Stomach smooth muscle (tissue), 2 donors: ENCODE measurements around the gene CASS4.

Source experiments
- H3K27ac ChIP-seq: one replicate; pipeline ENCODE4 v1.7.0; 2013; ENCODE audit warnings: mild to moderate bottlenecking, low read length, inconsistent platforms
- H3K27me3 ChIP-seq, 2 donors: one replicate each; pipeline ENCODE4 v1.7.0; 2013; ENCODE audit warnings: low read length in 2 of 2; ENCODE audit not compliant: insufficient read depth in 2 of 2, control insufficient read depth in 1 of 2
- H3K36me3 ChIP-seq, 2 donors: one replicate each; pipeline ENCODE4 v1.7.0; 2013; ENCODE audit warnings: low read length in 2 of 2; ENCODE audit not compliant: control insufficient read depth in 2 of 2, insufficient read depth in 2 of 2
- H3K4me1 ChIP-seq: one replicate; pipeline ENCODE4 v1.7.0; 2013; ENCODE audit warnings: low read length; ENCODE audit not compliant: control insufficient read depth, insufficient read depth
- H3K4me3 ChIP-seq, 2 donors: one replicate each; pipeline ENCODE4 v1.7.0; 2013; ENCODE audit warnings: low read length in 2 of 2
- H3K9ac ChIP-seq, 2 donors: one replicate each; pipeline ENCODE4 v1.7.0; 2013; ENCODE audit warnings: low read length in 2 of 2, mild to moderate bottlenecking in 1 of 2
- H3K9me3 ChIP-seq, 2 donors: one replicate each; pipeline ENCODE4 v1.7.0; 2013; ENCODE audit warnings: low read length in 2 of 2; ENCODE audit not compliant: control insufficient read depth in 2 of 2
- donor health status: healthy.
- donor health status: Pancreatic carcinoma.

Gene CASS4

DNA sequence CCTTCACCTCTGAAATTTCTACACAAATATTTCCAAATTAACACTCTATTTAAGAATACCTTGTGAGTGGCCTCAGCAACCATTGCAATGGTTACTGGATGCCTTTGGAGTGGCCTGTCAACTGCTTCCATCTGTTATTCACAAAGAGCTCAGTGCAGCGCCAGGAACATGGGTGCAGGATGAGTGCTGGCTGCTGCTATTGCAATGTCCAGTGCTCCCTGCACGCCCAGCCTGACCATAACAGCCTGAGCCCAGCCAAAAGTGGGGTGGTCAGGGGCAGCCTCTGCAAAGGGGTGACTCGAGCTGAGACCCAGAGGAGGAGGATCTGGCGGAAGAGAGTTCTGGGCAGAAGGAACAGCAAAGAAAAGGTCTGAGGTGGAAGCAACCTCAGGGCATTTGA lies 18.4 kb downstream of the CASS4 start:
- peaks cover 10% of the 10 kb centered on the region for H3K4me1 ChIP-seq
- H3K27ac ChIP-seq, result no peak overlapping the region
- no peak overlapping the region for H3K9ac ChIP-seq
- H3K36me3 ChIP-seq, result no peaks in the 10 kb centered on the region
- peaks cover 0 to 3% of the 10 kb centered on the region in 2 donors for H3K27me3 ChIP-seq
- no peaks in the 10 kb centered on the region for H3K9me3 ChIP-seq
- no peak overlapping the region for H3K4me3 ChIP-seq

DNA sequence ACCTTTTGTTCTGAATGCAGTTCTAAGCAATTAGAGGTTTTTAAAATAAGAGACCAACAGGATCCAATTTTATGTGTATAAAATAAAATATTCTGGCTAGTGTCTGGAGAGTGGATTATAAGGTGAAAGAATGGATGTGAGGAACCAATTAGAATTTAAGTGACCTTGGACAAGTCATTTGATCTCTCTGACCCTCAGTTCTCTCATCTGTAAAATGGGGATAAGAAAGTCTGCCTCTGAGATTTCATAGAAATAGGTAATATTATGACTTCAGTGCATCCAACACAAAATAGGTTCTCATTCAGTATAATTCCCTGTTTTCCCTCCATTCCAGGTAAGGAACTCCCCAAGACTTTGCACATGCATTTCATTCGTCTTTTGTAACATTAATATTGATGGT lies 18.9 kb downstream of the CASS4 start:
- no peaks in the 10 kb centered on the region for H3K9me3 ChIP-seq
- no peak overlapping the region for H3K27ac ChIP-seq
- no peaks in the 10 kb centered on the region for H3K36me3 ChIP-seq
- H3K4me3 ChIP-seq, result no peak overlapping the region
- peaks cover 0 to 3% of the 10 kb centered on the region in 2 donors for H3K27me3 ChIP-seq
- no peak overlapping the region for H3K9ac ChIP-seq
- H3K4me1 ChIP-seq, result peaks cover 10% of the 10 kb centered on the region

DNA sequence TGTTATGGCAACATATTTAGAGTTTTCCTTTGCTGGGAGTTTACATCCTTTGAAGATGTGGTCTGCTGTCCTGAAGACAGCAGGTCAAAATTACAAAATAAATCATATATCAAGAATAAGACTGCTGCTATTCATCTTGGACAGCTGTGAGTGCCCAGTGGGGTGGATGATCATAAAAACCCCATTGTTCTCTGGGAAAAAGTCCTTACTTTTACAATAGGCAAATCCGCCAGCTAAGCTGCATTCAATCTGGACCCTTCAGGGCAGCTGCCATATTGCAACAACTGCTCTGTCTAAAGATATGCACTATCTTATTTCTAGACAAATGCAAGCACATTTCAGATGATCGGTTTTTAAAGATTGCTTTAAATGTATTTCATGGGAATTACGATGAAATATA lies 19.4 kb downstream of the CASS4 start:
- H3K27ac ChIP-seq, result no peak overlapping the region
- no peak overlapping the region for H3K9ac ChIP-seq
- peaks cover 10% of the 10 kb centered on the region for H3K4me1 ChIP-seq
- H3K9me3 ChIP-seq, result no peaks in the 10 kb centered on the region
- H3K36me3 ChIP-seq, result no peaks in the 10 kb centered on the region
- no peak overlapping the region for H3K4me3 ChIP-seq
- H3K27me3 ChIP-seq, result peaks cover 0 to 3% of the 10 kb centered on the region in 2 donors

- no peak overlapping the region for H3K4me3 ChIP-seq
- H3K27me3 ChIP-seq, result peaks cover 0 to 3% of the 10 kb centered on the region in 2 donors
- peaks cover 10% of the 10 kb centered on the region for H3K4me1 ChIP-seq
- H3K36me3 ChIP-seq, result no peaks in the 10 kb centered on the region
- H3K27ac ChIP-seq, result no peak overlapping the region
- no peak overlapping the region for H3K9ac ChIP-seq
- no peaks in the 10 kb centered on the region for H3K9me3 ChIP-seq
Measured at GRCh38 chr20:56433221-56433879, 21.3 kb downstream of the CASS4 start.

GRCh38 chr20:56433880-56434255 lies 21.8 kb downstream of the CASS4 start:
- H3K36me3 ChIP-seq, result no peaks in the 10 kb centered on the region
- H3K9me3 ChIP-seq, result no peaks in the 10 kb centered on the region
- H3K4me3 ChIP-seq, result no peak overlapping the region
- peaks cover 0 to 3% of the 10 kb centered on the region in 2 donors for H3K27me3 ChIP-seq
- H3K9ac ChIP-seq, result peak overlapping the region in 1 of 2 donors; percentile 29
- peaks cover 8% of the 10 kb centered on the region for H3K4me1 ChIP-seq
- H3K27ac ChIP-seq, result no peak overlapping the region

DNA sequence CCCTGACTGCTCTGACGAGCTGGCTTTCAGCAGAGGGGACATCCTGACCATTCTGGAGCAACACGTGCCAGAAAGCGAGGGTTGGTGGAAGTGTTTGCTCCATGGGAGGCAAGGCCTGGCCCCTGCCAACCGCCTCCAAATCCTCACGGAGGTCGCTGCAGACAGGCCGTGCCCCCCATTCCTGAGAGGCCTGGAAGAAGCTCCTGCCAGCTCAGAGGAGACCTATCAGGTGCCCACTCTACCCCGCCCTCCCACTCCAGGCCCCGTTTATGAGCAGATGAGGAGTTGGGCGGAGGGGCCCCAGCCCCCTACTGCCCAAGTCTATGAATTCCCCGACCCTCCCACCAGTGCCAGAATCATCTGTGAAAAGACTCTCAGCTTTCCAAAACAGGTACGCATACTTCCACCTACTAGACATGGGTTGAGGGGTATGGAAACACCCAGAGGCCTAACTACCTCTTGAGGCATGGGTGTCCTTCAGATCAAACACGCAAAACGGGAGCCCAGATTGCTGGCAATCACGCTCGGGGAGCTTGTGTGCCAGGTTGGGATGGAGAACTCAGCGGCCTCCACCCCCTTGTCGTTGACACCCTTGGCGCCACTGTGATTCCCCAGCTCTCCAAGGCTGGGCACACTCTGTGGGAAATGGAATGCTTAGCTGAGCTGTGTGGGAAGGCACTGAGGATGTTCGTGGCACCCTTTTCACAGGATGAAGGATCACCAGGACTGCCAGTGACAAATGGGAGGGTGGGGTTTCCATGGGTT lies 25.3 kb downstream of the CASS4 start:
- no peak overlapping the region for H3K27ac ChIP-seq
- no peaks in the 10 kb centered on the region for H3K27me3 ChIP-seq
- H3K9ac ChIP-seq, result no peak overlapping the region
- H3K4me1 ChIP-seq, result peaks cover 12% of the 10 kb centered on the region
- H3K9me3 ChIP-seq, result no peaks in the 10 kb centered on the region
- no peak overlapping the region for H3K4me3 ChIP-seq
- H3K36me3 ChIP-seq, result no peaks in the 10 kb centered on the region

GRCh38 chr20:56438284-56438683 lies 26.2 kb downstream of the CASS4 start:
- Histone ChIP-seq H3K9ac (no peak overlapping the region), H3K36me3 (no peaks in the 10 kb centered on the region), H3K4me1 (peaks cover 12% of the 10 kb centered on the region), H3K27me3 (no peaks in the 10 kb centered on the region), H3K9me3 (no peaks in the 10 kb centered on the region), H3K4me3 (no peak overlapping the region), H3K27ac (no peak overlapping the region)

- Histone ChIP-seq H3K4me1 (peaks cover 8% of the 10 kb centered on the region), H3K27me3 (peaks cover 4 to 5% of the 10 kb centered on the region in 2 donors), H3K36me3 (no peaks in the 10 kb centered on the region), H3K9me3 (no peaks in the 10 kb centered on the region), H3K27ac (no peak overlapping the region), H3K9ac (no peak overlapping the region), H3K4me3 (no peak overlapping the region)
Measured at GRCh38 chr20:56439771-56440291, 27.8 kb downstream of the CASS4 start.

- no peak overlapping the region for H3K9ac ChIP-seq
- peaks cover 8% of the 10 kb centered on the region for H3K4me1 ChIP-seq
- no peak overlapping the region for H3K4me3 ChIP-seq
- no peaks in the 10 kb centered on the region for H3K9me3 ChIP-seq
- H3K36me3 ChIP-seq, result no peaks in the 10 kb centered on the region
- peaks cover 4 to 5% of the 10 kb centered on the region in 2 donors for H3K27me3 ChIP-seq
- no peak overlapping the region for H3K27ac ChIP-seq
Measured at GRCh38 chr20:56440346-56441007, 28.4 kb downstream of the CASS4 start.

DNA sequence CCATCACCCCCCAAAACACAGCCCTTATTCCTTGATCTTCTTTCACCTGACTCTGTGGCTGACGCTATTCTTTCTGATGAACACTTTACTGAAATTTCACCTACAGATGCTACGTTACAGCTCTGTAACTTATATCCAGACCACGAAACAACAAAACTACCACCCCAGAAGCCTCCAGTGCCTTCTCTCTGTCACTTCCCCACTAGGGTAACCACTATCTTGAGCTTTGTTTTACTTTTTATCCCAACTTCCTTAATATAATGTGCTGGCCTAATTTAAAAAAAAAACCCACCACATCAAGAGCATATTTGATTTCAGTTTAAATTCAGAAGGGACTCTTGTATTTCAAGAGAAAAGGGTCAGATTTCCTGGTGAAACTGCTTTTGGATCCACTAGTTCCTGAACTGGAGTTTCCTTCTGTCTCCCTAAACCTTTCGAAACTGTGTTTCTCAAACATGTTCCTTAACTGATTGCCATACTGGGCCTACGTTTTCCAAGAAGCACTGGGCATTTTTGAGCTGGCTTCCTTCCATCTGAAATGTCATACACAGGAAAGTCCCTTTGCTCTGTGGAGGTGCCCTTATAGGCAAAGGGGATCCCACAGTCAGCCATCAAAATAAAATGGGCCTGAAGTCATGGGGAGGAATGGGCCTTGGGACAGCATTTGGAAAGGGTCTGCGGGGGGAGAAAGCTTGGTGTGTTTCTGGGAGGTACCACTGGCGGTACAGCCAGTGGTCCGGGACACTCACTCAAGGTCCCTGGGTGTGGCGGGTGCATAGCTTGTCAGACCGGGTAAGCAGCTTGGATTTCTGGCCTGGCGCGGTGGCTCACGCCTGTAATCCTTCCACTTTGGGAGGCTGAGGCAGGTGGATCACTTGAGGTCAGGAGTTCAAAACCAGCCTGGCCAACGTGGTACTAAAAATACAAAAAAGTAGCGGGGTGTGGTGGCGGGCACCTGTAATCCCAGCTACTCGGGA lies 30.6 kb downstream of the CASS4 start:
- peaks cover 5 to 6% of the 10 kb centered on the region in 2 donors for H3K27me3 ChIP-seq
- H3K27ac ChIP-seq, result no peak overlapping the region
- peaks cover 8% of the 10 kb centered on the region for H3K4me1 ChIP-seq
- H3K4me3 ChIP-seq, result no peak overlapping the region
- H3K9ac ChIP-seq, result no peak overlapping the region
- H3K9me3 ChIP-seq, result no peaks in the 10 kb centered on the region
- H3K36me3 ChIP-seq, result no peaks in the 10 kb centered on the region
